GM12878 (cell line): ENCODE results near the gene CHRNE. TPM values are rescaled to one million over a fixed set of nuclear protein-coding genes. Genes with fewer than 3 reads are reported as not detected.

Source experiments
- ATAC-seq: fragments of 200-7000 bp; cut with Tn5 transposase; 3 replicates; pipeline ENCODE4 v1.9.1; 2020; ENCODE audit warnings: mild to moderate bottlenecking, moderate library complexity
- BruUV-seq: library from RNA; stranded (reverse); fragments of 400-500 nt; replicated peaks from 2 replicates; lab custom pipeline; 2021; lab: Mats Ljungman, UMichigan
- CTCF ChIA-PET: fragments of 300-600 bp; sonication (Branson Sonifier 250); formaldehyde crosslinking; extraction: SDS; loops from one replicate; lab custom pipeline; 2021; ENCODE audit warnings: inconsistent platforms; lab: Yijun Ruan, JAX
- POLR2A ChIA-PET: fragments of 350-600 bp; formaldehyde crosslinking; extraction: SDS; loops from one replicate; lab custom pipeline; 2021; ENCODE audit warnings: inconsistent platforms; lab: Charles Lee
- RAD21 ChIA-PET: fragments of 300-600 bp; sonication (Branson Sonifier 250); formaldehyde crosslinking; loops from one replicate; lab custom pipeline; 2023; ENCODE audit warnings: antibody characterized with exemption; ENCODE audit not compliant: unreplicated experiment; lab: Charles Lee
- SMC1A ChIA-PET: fragments of 300-600 bp; sonication (Branson Sonifier 250); formaldehyde crosslinking; loops from one replicate; lab custom pipeline; 2023; ENCODE audit not compliant: unreplicated experiment, uncharacterized antibody; lab: Charles Lee
- DNase-seq: peaks from one replicate; pipeline ENCODE4 v3.0.0-alpha.2; 2011; ENCODE audit warnings: low read depth, low spot score
- FAIRE-seq: peaks from 3 replicates; lab custom pipeline; 2011; peaks lifted over from hg19 to GRCh38; lab: Jason Lieb, UNC
- H2AFZ ChIP-seq: 2 replicates; pipeline ENCODE4 v1.6.0; 2011; ENCODE audit warnings: low read depth, low read length, control low read depth; ENCODE audit not compliant: control insufficient read depth
- H3K27ac ChIP-seq: 2 replicates; pipeline ENCODE4 v1.5.1; 2011; ENCODE audit warnings: control low read depth; ENCODE audit not compliant: control insufficient read depth, insufficient read depth
- H3K27me3 ChIP-seq, 2 experiments: replicated peaks in 1 of 2; 2 replicates each; pipeline versions ENCODE4 v1.6.0 to v1.6.1; 2011; ENCODE audit warnings: low read length in 1 of 2; ENCODE audit not compliant: control insufficient read depth in 2 of 2, insufficient read depth in 2 of 2
- H3K36me3 ChIP-seq, 2 experiments: 2 replicates each; pipeline ENCODE4 v1.5.1; 2011; ENCODE audit warnings: low read length in 1 of 2; ENCODE audit not compliant: control insufficient read depth in 2 of 2, insufficient read depth in 2 of 2
- H3K4me1 ChIP-seq: 2 replicates; pipeline ENCODE4 v1.6.1; 2011; ENCODE audit warnings: mild to moderate bottlenecking, low read length, moderate library complexity, mixed read lengths; ENCODE audit not compliant: control insufficient read depth, insufficient read depth
- H3K4me2 ChIP-seq: 2 replicates; pipeline ENCODE4 v1.6.0; 2011; ENCODE audit warnings: control low read depth; ENCODE audit not compliant: control insufficient read depth, insufficient read depth
- H3K4me3 ChIP-seq: fragments of 200-600 bp; sonication (generic); 2 replicates; pipeline ENCODE4 v1.5.1; 2016
- H3K79me2 ChIP-seq: 2 replicates; pipeline ENCODE4 v1.6.0; 2011; ENCODE audit warnings: low read length; ENCODE audit not compliant: control insufficient read depth, insufficient read depth
- H3K9ac ChIP-seq: 2 replicates; pipeline ENCODE4 v1.8.0; 2011; ENCODE audit warnings: low read length, control low read depth, mixed read lengths; ENCODE audit not compliant: control insufficient read depth, insufficient read depth
- H3K9me3 ChIP-seq: replicated peaks from 3 replicates; pipeline ENCODE4 v1.5.1; 2011; ENCODE audit warnings: mild to moderate bottlenecking, low read length; ENCODE audit not compliant: control insufficient read depth, insufficient read depth
- H4K20me1 ChIP-seq: 2 replicates; pipeline ENCODE4 v1.6.0; 2011; ENCODE audit not compliant: control insufficient read depth, insufficient read depth
- BMI1 ChIP-seq: fragments of 450-650 bp; IDR thresholded peaks from 2 replicates; pipeline ENCODE4 v1.6.1; 2016; ENCODE audit warnings: mild to moderate bottlenecking, moderate library complexity, borderline replicate concordance
- CEBPZ ChIP-seq: fragments of 150-350 bp; IDR thresholded peaks from 2 replicates; pipeline ENCODE4 v1.6.1; 2016; ENCODE audit warnings: low read depth, low read length
- MYB ChIP-seq: fragments of 150-350 bp; IDR thresholded peaks from 2 replicates; pipeline ENCODE4 v1.6.1; 2014; ENCODE audit warnings: mild to moderate bottlenecking, low read depth, low read length, borderline replicate concordance
- PKNOX1 ChIP-seq: fragments of 450-650 bp; IDR thresholded peaks from 2 replicates; pipeline ENCODE4 v1.6.1; 2016; ENCODE audit warnings: mild to moderate bottlenecking
- POLR2A ChIP-seq: IDR thresholded peaks from 2 replicates; pipeline ENCODE4 v1.6.1; 2011; ENCODE audit warnings: low read depth, mild to moderate bottlenecking, low read length
- RELA ChIP-seq: fragments of 450-650 bp; IDR thresholded peaks from 2 replicates; pipeline ENCODE4 v1.8.0; 2014; ENCODE audit warnings: borderline replicate concordance; ENCODE audit not compliant: partially characterized antibody
- ZBTB33 ChIP-seq: fragments of 450-650 bp; IDR thresholded peaks from 2 replicates; pipeline ENCODE4 v1.6.1; 2017; ENCODE audit warnings: mild to moderate bottlenecking
- ZBTB40 ChIP-seq: fragments of 450-650 bp; IDR thresholded peaks from 2 replicates; pipeline ENCODE4 v1.6.1; 2016; ENCODE audit warnings: mild to moderate bottlenecking, moderate library complexity, borderline replicate concordance
- ZZZ3 ChIP-seq: IDR thresholded peaks from 2 replicates; pipeline ENCODE4 v1.6.1; 2011; ENCODE audit warnings: low read depth; ENCODE audit not compliant: control insufficient read depth, insufficient read length
- WGBS: methylation state at CpG from one replicate; pipeline ENCODE4 v1.1.6; 2016; ENCODE audit warnings: low lambda C conversion rate; ENCODE audit not compliant: insufficient replicate concordance, insufficient coverage; ENCODE audit errors: missing lambda C conversion rate; 5-methylcytosine and 5-hydroxymethylcytosine counted together
- in situ Hi-C: fragments of 300-500 bp; cut with MboI; formaldehyde crosslinking; loops from 9 replicates; pipeline ENCODE4 v1.14.3; 2018; ENCODE audit warnings: mixed read lengths
- intact Hi-C: fragments of 100-400 bp; cut with micrococcal nuclease; formaldehyde crosslinking; loops from one replicate; pipeline ENCODE4 v1.14.2; 2022; ENCODE audit not compliant: unreplicated experiment
- polyA plus RNA-seq, 11 experiments: library from polyadenylated mRNA; depleted of rRNA in 4 of 11; unstranded in 6 of 11; stranded (reverse) in 5 of 11; fragments of >200 nt; fragmentation: Nextera tagmentation in 4 of 11; fragmentation: Illumina TruSeq in 1 of 11; extraction: Ambion mirVana in 4 of 11; extraction: Trizol in 1 of 11; gene quantifications; 1 replicate in 1 of 11; 2 replicates in 10 of 11; pipeline versions ENCODE4 v1.2.1 to v1.2.3, GENCODE V29; 2011 to 2016; ENCODE audit warnings: inconsistent platforms in 2 of 11, missing spikeins in 2 of 11, low read depth in 1 of 11
- total RNA-seq, 4 experiments: library from RNA; depleted of rRNA in 3 of 4; stranded (reverse); fragments of >200 nt in 3 of 4; fragmentation: Illumina TruSeq in 1 of 4; extraction: Trizol in 1 of 4; gene quantifications; 2 replicates each; pipeline versions ENCODE4 v1.2.1 to v1.2.3, GENCODE V29; 2013 to 2021

CHRNE gene
- total and polyA plus RNA-seq, 10 of the 15 experiments (the other 5 are each of a cell fraction or from before 2014, with no cell fraction given), result 0.05 to 0.11 (median 0.08) TPM; not detected in 6

GRCh38 chr17:4936436-4936835, 33.5 kb upstream of the CHRNE start:
- H3K4me1 ChIP-seq, result peaks cover 31% of the 10 kb centered on the region
- ATAC-seq (no peak), FAIRE-seq (no peak), DNase-seq (no peak)
- H3K9ac ChIP-seq, result no peak overlapping the region
- RAD21 ChIA-PET, result no interaction called here
- H3K9me3 ChIP-seq, result no peaks in the 10 kb centered on the region
- no peak overlapping the region for H3K4me2 ChIP-seq
- no TSS peak for BruUV-seq
- intact Hi-C loops, result no loop called here
- peaks cover 33% of the 10 kb centered on the region for H3K79me2 ChIP-seq
- POLR2A ChIA-PET, result interaction anchor here (1.0 to 1.3 kb wide), 2 partner anchors 15 to 31 kb away, joined by 3 read pairs; partner anchors contain the start of genes ENO3 and SPAG7
- CTCF ChIA-PET, result interaction anchor here (1.0 kb wide), 1 partner anchor 28 kb away, joined by 3 read pairs; no protein-coding TSS in a partner anchor
- in situ Hi-C loops, result no loop called here
- no peak overlapping the region for H3K4me3 ChIP-seq
- SMC1A ChIA-PET, result no interaction called here
- H3K27ac ChIP-seq, result no peak overlapping the region
- no peaks in the 10 kb centered on the region for H4K20me1 ChIP-seq
- H2AFZ ChIP-seq, result no peak overlapping the region
- WGBS, result 98% methylated on average over 3 of the region's 3 CpGs
- H3K27me3 ChIP-seq, result no peaks in the 10 kb centered on the region
- peaks cover 4 to 14% of the 10 kb centered on the region in 2 experiments; a peak in 3 of 4 replicates for H3K36me3 ChIP-seq
- TF ChIP-seq PKNOX1, result no peak
- TF ChIP-seq POLR2A, result no peak; the same call in 1 of the 2 replicates
- TF ChIP-seq CEBPZ, result no peak
- no peak for TF ChIP-seq BMI1
- TF ChIP-seq ZZZ3, result no peak
- no peak for TF ChIP-seq RELA
- TF ChIP-seq ZBTB33, result no peak
- no peak for TF ChIP-seq MYB
- TF ChIP-seq ZBTB40, result no peak
